Activated CD8-positive, alpha-beta T cell treated with anti-CD3 and anti-CD28 coated beads, Interleukin-2, amount 10 ng/mL, durations not matched to agents 7 days and 5 days (primary cell): ENCODE results near the gene ZNF474. TPM values are rescaled to one million over a fixed set of nuclear protein-coding genes. Genes with fewer than 3 reads are reported as not detected.

Experiments
- ATAC-seq: fragments of 150-1000 bp; cut with Tn5 transposase; one replicate; pipeline ENCODE4 v1.10.0; 2021; ENCODE audit warnings: moderate library complexity
- CTCF ChIA-PET: fragments of 350-600 bp; sonication (Branson Sonifier 250); formaldehyde crosslinking; loops from one replicate; lab custom pipeline; 2021; ENCODE audit warnings: antibody characterized with exemption; lab: Charles Lee
- POLR2A ChIA-PET: fragments of 350-600 bp; sonication (Branson Sonifier 250); formaldehyde crosslinking; loops from one replicate; lab custom pipeline; 2021; ENCODE audit warnings: antibody characterized with exemption; lab: Charles Lee
- DNase-seq: peaks from one replicate; pipeline ENCODE4 v3.0.0-alpha.2; 2020
- H3K27ac Mint-ChIP-seq: one replicate; pipeline ENCODE4 v1.8.0; 2021; ENCODE audit warnings: mild to moderate bottlenecking, mixed read lengths
- H3K27me3 Mint-ChIP-seq: one replicate; pipeline ENCODE4 v1.8.0; 2021; ENCODE audit warnings: low read depth, mixed read lengths
- H3K36me3 Mint-ChIP-seq: one replicate; pipeline ENCODE4 v1.8.0; 2021; ENCODE audit warnings: low read depth, mixed read lengths
- H3K4me1 Mint-ChIP-seq: one replicate; pipeline ENCODE4 v1.8.0; 2021; ENCODE audit warnings: low read depth, mixed read lengths
- H3K4me3 Mint-ChIP-seq: one replicate; pipeline ENCODE4 v1.8.0; 2021; ENCODE audit warnings: mild to moderate bottlenecking, mixed read lengths
- H3K9me3 Mint-ChIP-seq: one replicate; pipeline ENCODE4 v1.8.0; 2022; ENCODE audit warnings: mixed read lengths; ENCODE audit not compliant: insufficient read depth
- total RNA-seq, 2 experiments: library from RNA; stranded (reverse); gene quantifications; one replicate each; pipeline ENCODE4 v1.2.3, GENCODE V29; 2021

Gene ZNF474
- total RNA-seq, 2 experiments from 2014 or later: not detected

GRCh38 chr5:122120957-122121356 lies 8.4 kb upstream of the ZNF474 start:
- H3K4me3 Mint-ChIP-seq: no peak overlapping the region
- ChIA-PET POLR2A (no interaction called here), CTCF (no interaction called here)
- H3K27ac Mint-ChIP-seq: no peak overlapping the region
- no peaks in the 10 kb centered on the region for H3K9me3 Mint-ChIP-seq
- no peaks in the 10 kb centered on the region for H3K36me3 Mint-ChIP-seq
- DNase-seq (no peak), ATAC-seq (no peak)
- no peaks in the 10 kb centered on the region for H3K4me1 Mint-ChIP-seq
- H3K27me3 Mint-ChIP-seq: peaks cover 2% of the 10 kb centered on the region

DNA sequence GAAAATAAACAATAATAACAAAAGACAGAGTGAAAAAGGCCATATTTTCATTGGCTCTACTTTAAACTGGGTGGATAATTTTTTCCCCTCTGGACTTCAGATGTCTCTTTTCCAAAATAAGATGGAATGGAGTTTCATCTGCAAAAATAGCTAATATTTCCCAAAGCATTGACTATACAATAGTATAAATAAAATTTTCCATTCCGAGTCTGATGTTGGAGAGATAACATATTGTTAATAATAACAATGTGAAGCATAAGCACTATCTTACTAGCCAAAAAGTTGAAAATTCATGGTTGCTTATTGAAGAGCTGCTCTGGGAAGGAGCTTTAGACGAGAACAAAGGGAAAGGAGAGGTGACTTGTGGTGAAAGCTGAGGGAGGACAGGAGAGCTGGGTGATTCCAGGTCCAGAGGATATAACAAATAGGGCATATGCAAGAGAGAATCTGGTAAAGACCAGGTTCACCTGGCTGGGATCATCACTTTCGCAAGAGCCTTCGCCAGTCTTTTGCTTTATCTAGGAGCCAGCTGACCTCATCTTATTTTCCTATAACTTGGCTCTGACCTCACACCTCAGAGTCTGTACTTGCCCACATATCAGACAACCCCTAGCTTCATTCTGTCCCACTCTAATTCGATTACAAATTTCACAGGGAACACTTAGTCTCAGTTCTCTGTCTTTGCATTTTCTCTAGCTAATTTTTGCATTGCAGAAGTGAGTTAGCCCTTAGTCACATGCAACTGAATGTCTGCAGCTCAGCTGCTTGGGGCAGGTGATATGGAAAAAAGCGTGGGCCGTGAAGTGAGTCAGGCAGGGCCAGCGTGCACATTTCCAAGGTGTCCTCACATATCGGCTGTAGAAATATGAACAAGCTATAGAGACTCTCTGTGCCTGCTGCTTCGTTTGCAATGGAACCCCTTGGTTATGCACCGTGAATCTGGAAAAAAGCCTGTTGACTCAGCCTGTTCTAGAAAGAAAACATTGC lies 7.6 kb upstream of the ZNF474 start:
- Mint-ChIP-seq H3K36me3 (no peaks in the 10 kb centered on the region), H3K9me3 (no peaks in the 10 kb centered on the region), H3K27ac (no peak overlapping the region), H3K27me3 (peaks cover 2% of the 10 kb centered on the region), H3K4me3 (no peak overlapping the region), H3K4me1 (no peaks in the 10 kb centered on the region)
- CTCF ChIA-PET: no interaction called here
- POLR2A ChIA-PET: no interaction called here
- DNase-seq: no peak
- ATAC-seq: no peak

DNA sequence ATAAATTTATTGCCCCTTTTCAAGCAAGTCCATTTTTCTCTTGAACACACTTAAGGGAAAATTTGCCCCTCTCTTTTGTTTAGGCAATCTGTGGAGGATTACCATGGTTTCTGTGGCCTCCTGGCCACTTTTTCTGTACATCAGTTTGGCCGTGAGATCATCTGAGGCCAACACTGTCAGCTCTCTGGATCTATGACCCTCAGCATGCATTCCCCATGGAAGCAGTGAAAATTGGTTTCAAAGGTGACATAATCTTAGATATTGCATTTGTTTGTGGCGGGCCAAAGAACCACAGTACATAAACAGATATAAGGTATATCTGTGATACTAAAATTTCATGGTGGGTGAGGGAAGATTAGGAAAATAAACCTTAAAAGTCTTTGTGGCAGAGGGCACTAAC lies 4.6 kb upstream of the ZNF474 start:
- Mint-ChIP-seq H3K36me3 (no peaks in the 10 kb centered on the region), H3K4me1 (no peaks in the 10 kb centered on the region), H3K27me3 (peaks cover 2% of the 10 kb centered on the region), H3K9me3 (no peaks in the 10 kb centered on the region), H3K4me3 (no peak overlapping the region), H3K27ac (no peak overlapping the region)
- POLR2A ChIA-PET: no interaction called here
- DNase-seq (no peak), ATAC-seq (no peak)
- CTCF ChIA-PET: no interaction called here

DNA sequence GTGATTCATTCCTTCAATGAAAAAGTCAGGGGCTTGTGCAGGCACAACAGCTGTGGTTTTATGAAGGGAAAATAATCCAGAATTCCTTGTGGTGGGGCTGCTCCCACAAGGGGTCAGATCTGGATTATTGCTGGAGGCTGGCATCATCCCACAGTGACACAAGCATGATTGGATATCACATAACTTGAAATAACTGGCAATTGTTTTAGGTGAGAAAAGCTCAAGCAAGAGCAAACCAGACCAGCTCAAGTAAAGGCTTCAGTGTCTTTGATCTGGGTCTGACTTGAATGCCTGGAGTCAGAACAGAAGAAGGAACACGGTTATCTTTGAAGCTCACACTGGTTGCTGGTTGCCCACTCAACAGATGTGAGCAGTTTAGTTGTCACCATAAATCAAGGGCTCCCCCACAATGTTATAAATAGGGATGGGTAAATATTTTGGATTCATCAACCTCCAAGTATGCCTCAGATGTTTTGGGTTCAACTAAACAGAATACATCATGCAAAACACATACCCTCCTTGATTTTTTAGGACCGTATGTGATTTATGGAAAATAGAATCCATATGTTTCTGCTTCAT lies 3.1 kb upstream of the ZNF474 start:
- CTCF ChIA-PET: no interaction called here
- ATAC-seq: no peak
- Mint-ChIP-seq H3K4me1 (no peaks in the 10 kb centered on the region), H3K27ac (no peak overlapping the region), H3K27me3 (no peaks in the 10 kb centered on the region), H3K4me3 (no peak overlapping the region), H3K9me3 (no peaks in the 10 kb centered on the region), H3K36me3 (no peaks in the 10 kb centered on the region)
- POLR2A ChIA-PET: no interaction called here
- DNase-seq: no peak

DNA sequence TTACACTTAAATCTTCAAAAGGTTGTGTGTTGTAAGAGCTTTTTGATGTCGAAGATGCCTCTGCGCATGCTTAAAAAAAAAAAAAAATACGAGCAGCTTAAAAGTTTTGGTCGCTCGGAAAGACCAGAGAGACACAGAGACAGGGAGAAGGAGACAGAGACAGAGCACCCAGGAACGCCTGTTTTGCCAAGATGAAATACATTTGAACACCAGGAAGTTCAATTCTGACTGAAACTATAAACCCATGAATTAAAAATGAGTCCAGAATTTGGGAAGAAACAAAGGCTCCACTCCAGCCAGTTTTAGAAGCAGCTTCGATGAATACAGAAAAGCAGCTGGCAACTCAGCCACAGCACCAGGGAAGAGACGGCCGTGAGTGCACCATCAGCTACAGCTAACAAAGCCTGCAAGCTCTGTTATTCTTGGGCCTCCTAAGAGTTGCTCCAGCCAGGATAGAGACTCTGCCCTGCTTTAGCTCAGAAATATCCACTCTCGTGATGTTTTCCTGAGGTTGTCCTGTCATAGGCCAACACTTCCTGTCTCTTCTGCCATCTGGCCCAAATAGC lies 2.5 kb upstream of the ZNF474 start:
- POLR2A ChIA-PET: no interaction called here
- DNase-seq (no peak), ATAC-seq (no peak)
- CTCF ChIA-PET: no interaction called here
- H3K4me3 Mint-ChIP-seq: no peak overlapping the region
- H3K36me3 Mint-ChIP-seq: no peaks in the 10 kb centered on the region
- no peaks in the 10 kb centered on the region for H3K4me1 Mint-ChIP-seq
- H3K27me3 Mint-ChIP-seq: no peaks in the 10 kb centered on the region
- H3K27ac Mint-ChIP-seq: no peak overlapping the region
- no peaks in the 10 kb centered on the region for H3K9me3 Mint-ChIP-seq

- no peak overlapping the region for H3K4me3 Mint-ChIP-seq
- no peaks in the 10 kb centered on the region for H3K9me3 Mint-ChIP-seq
Measured at GRCh38 chr5:122130152-122130551, 806 bp downstream of the ZNF474 start.

DNA sequence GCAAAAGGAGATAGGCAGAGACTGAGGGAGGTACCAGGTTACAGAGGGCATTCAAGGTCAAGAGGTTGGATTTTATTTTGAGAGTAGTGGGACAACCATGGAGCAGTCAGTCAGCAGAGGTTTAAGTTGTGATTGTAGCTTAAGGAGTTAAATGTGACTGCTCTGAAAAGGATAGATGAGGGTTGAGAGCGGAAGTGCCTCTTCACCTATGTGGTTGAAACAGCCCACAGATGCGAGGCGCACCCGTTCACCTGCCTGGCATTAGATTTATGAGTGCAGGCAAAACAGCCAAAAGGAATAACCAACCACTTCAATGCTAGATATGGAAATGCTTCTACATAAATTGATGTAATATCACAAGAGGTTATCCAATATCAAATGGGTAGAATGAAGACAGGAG lies 8.4 kb downstream of the ZNF474 start:
- no peaks in the 10 kb centered on the region for H3K9me3 Mint-ChIP-seq
- DNase-seq: peak; percentile 32
- peak; percentile 44 for ATAC-seq
- peaks cover 9% of the 10 kb centered on the region for H3K4me1 Mint-ChIP-seq
- no peak overlapping the region for H3K4me3 Mint-ChIP-seq
- no peaks in the 10 kb centered on the region for H3K36me3 Mint-ChIP-seq
- peaks cover 4% of the 10 kb centered on the region for H3K27me3 Mint-ChIP-seq
- ChIA-PET POLR2A (no interaction called here), CTCF (no interaction called here)
- H3K27ac Mint-ChIP-seq: no peak overlapping the region

More at GRCh38 chr5:122130152-122130551, 806 bp downstream of the ZNF474 start:
- Mint-ChIP-seq H3K27ac (no peak overlapping the region), H3K36me3 (no peaks in the 10 kb centered on the region), H3K27me3 (no peaks in the 10 kb centered on the region), H3K4me1 (no peaks in the 10 kb centered on the region)
- no peak for ATAC-seq
- no peak for DNase-seq
- CTCF ChIA-PET: no interaction called here
- POLR2A ChIA-PET: no interaction called here

- DNase-seq (no peak), ATAC-seq (no peak)
- ChIA-PET CTCF (no interaction called here), POLR2A (no interaction called here)
- H3K9me3 Mint-ChIP-seq: no peaks in the 10 kb centered on the region
- peaks cover 9% of the 10 kb centered on the region for H3K4me1 Mint-ChIP-seq
- no peak overlapping the region for H3K27ac Mint-ChIP-seq
- H3K27me3 Mint-ChIP-seq: peaks cover 4% of the 10 kb centered on the region
- H3K4me3 Mint-ChIP-seq: no peak overlapping the region
- H3K36me3 Mint-ChIP-seq: no peaks in the 10 kb centered on the region
Measured at GRCh38 chr5:122138356-122138755, 9.0 kb downstream of the ZNF474 start.

DNA sequence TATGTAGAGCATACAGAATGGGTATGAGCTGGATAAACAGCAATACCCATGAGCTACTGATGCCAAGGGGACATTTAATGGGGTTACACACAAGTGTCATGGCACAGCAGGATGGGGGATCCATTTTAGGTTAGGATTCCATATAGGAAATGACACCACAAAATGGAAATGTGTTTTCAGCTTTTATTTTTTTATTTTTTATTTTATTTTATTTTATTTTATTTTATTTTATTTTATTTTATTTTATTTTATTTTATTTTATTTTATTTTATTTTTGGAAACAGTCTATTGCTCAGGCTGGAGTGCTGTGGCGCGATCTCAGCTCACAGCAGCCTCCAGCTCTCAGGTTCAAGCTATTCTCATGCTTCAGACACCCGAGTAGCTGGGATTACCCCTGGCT lies 11.6 kb downstream of the ZNF474 start:
- peaks cover 2% of the 10 kb centered on the region for H3K27me3 Mint-ChIP-seq
- no peaks in the 10 kb centered on the region for H3K36me3 Mint-ChIP-seq
- peaks cover 9% of the 10 kb centered on the region for H3K4me1 Mint-ChIP-seq
- H3K9me3 Mint-ChIP-seq: no peaks in the 10 kb centered on the region
- DNase-seq (no peak), ATAC-seq (no peak)
- no peak overlapping the region for H3K4me3 Mint-ChIP-seq
- no peak overlapping the region for H3K27ac Mint-ChIP-seq
- POLR2A ChIA-PET: no interaction called here
- CTCF ChIA-PET: no interaction called here

- peaks cover 2% of the 10 kb centered on the region for H3K27me3 Mint-ChIP-seq
- CTCF ChIA-PET: no interaction called here
- POLR2A ChIA-PET: no interaction called here
Measured at GRCh38 chr5:122141751-122142150, 12.4 kb downstream of the ZNF474 start.

DNA sequence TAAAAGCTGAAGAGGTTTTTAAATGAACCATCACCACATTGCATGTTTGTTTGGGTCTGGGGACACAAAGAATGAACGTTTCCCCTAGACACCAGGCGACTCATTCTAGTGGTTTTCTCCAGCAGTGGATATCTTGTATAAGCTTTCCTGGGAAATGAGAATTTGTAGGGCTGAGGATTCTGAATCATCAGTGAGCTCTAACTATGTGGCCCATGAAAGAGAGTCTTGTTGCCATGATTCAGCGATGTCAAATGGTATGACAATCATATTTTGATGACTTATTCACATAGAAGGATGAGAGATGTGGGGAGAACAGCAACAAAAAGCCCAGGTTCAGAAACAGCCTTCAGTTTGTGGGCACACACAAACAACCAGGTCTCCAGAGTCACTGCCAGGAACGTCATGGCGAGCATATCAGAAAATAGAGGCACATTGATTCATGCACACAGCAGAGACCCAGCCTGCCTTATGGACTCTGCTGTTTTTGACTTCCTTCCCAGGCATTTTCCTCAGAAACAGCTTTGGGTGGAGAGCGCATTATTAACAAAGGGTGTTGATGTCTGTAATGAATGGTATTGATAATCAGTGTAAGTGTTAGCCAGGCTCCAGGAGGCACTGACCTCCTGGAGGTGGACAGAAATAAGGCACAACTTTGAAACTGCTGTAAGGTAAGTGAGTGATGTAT lies 13.3 kb downstream of the ZNF474 start:
- H3K36me3 Mint-ChIP-seq: no peaks in the 10 kb centered on the region
- CTCF ChIA-PET: no interaction called here
- DNase-seq: no peak
- ATAC-seq: no peak
- no peaks in the 10 kb centered on the region for H3K27me3 Mint-ChIP-seq
- H3K4me3 Mint-ChIP-seq: no peak overlapping the region
- peaks cover 4% of the 10 kb centered on the region for H3K4me1 Mint-ChIP-seq
- no peak overlapping the region for H3K27ac Mint-ChIP-seq
- POLR2A ChIA-PET: interaction anchor here (0.6 kb wide), 1 partner anchor 15 kb away, joined by 3 read pairs; no protein-coding TSS in a partner anchor
- H3K9me3 Mint-ChIP-seq: no peaks in the 10 kb centered on the region

More at GRCh38 chr5:122141751-122142150, 12.4 kb downstream of the ZNF474 start:
- Mint-ChIP-seq H3K9me3 (no peaks in the 10 kb centered on the region), H3K27ac (no peak overlapping the region), H3K36me3 (no peaks in the 10 kb centered on the region), H3K4me3 (no peak overlapping the region), H3K4me1 (peaks cover 9% of the 10 kb centered on the region)
- no peak for DNase-seq
- no peak for ATAC-seq
